GM23338 (cell line): ENCODE results near the gene ARHGEF3.

ENCODE experiments used
- CREB1 ChIP-seq: fragments of 250-450 bp; sonication (Bioruptor Pico); IDR thresholded peaks from 2 replicates; pipeline ENCODE4 v1.5.0; 2020; ENCODE audit warnings: low read depth, mild to moderate bottlenecking, moderate library complexity
- CTCF ChIP-seq, 2 experiments: fragments of 200-600 bp in 1 of 2; sonication (generic) in 1 of 2; conservative IDR thresholded peaks; 2 replicates each; pipeline versions ENCODE4 v1.5.1 to v1.6.1; 2016 to 2017; ENCODE audit warnings: antibody characterized with exemption in 2 of 2, low read depth in 2 of 2, mild to moderate bottlenecking in 2 of 2, moderate library complexity in 1 of 2
- EZH2 ChIP-seq: fragments of 200-600 bp; sonication (generic); IDR thresholded peaks from one replicate; pipeline ENCODE4 v1.8.0; 2017; ENCODE audit warnings: antibody characterized with exemption, mild to moderate bottlenecking, low read depth; ENCODE audit not compliant: unreplicated experiment
- EZH2phosphoT487 ChIP-seq: fragments of 200-600 bp; sonication (generic); IDR thresholded peaks from one replicate; pipeline ENCODE4 v1.8.1; 2018; ENCODE audit warnings: antibody characterized with exemption; ENCODE audit not compliant: unreplicated experiment
- POLR2AphosphoS5 ChIP-seq: IDR thresholded peaks from 2 replicates; pipeline ENCODE4 v1.6.1; 2016; ENCODE audit warnings: antibody characterized with exemption, low read depth
- REST ChIP-seq: IDR thresholded peaks from one replicate; pipeline ENCODE4 v1.6.1; 2018; ENCODE audit warnings: antibody characterized with exemption; ENCODE audit not compliant: unreplicated experiment
- ZNF114 ChIP-seq: fragments of 250-450 bp; sonication (Bioruptor Pico); IDR thresholded peaks from 2 replicates; pipeline ENCODE4 v1.5.0; 2020; ENCODE audit warnings: mild to moderate bottlenecking, moderate library complexity

GRCh38 chr3:56810577-56811545 lies 9.1 kb upstream of the ARHGEF3 start:
- no peak for TF ChIP-seq EZH2
- no peak for TF ChIP-seq CTCF (conservative IDR thresholded peaks at IDR 0.05; ENCODE audit: low read depth in 2 of 2)
- no peak for TF ChIP-seq ZNF114 (CRISPR knock-in tag)
- TF ChIP-seq EZH2phosphoT487, result no peak
- no peak for TF ChIP-seq CREB1 (CRISPR knock-in tag)
- no peak for TF ChIP-seq POLR2AphosphoS5
- no peak for TF ChIP-seq REST
